ENCODE results near the gene SLC28A1.

Gene SLC28A1

DNA sequence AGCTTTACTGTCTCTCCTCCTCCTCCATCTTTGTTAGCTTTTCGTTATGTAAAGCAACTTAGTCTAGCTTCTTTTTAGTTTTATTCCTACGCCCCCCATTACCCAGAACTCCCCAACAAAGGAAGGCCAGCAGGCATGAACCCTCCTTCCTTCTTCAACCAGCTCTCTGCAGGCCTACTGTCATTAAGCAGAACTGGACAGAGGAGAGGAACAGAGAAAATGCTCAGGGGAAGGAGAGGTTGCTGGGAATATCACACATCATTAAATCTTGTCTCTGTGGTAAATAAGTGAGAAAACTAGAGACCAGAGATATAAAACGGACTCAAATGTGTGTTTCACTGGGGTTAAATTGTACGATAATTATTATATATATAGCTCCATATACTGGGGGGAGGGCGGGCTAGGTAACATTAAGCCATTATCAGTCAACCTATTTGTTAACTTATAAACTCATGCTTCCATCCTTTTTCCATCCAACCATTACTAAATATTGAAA is 19.3 kb upstream of the SLC28A1 start:
- TF ChIP-seq, protein P1, sequence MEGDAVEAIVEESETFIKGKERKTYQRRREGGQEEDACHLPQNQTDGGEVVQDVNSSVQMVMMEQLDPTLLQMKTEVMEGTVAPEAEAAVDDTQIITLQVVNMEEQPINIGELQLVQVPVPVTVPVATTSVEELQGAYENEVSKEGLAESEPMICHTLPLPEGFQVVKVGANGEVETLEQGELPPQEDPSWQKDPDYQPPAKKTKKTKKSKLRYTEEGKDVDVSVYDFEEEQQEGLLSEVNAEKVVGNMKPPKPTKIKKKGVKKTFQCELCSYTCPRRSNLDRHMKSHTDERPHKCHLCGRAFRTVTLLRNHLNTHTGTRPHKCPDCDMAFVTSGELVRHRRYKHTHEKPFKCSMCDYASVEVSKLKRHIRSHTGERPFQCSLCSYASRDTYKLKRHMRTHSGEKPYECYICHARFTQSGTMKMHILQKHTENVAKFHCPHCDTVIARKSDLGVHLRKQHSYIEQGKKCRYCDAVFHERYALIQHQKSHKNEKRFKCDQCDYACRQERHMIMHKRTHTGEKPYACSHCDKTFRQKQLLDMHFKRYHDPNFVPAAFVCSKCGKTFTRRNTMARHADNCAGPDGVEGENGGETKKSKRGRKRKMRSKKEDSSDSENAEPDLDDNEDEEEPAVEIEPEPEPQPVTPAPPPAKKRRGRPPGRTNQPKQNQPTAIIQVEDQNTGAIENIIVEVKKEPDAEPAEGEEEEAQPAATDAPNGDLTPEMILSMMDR (IDR thresholded peaks at IDR 0.05; ENCODE audit: extremely low read depth, insufficient read depth, missing control alignments): no peak
- no peak for DNase-seq (ENCODE audit: low spot score)
- in situ Hi-C loops (cut with MboI; ENCODE audit: low pct_unique_long_range_greater_than_20kb, low sequenced_read_pairs, unreplicated experiment): no loop called here

DNA sequence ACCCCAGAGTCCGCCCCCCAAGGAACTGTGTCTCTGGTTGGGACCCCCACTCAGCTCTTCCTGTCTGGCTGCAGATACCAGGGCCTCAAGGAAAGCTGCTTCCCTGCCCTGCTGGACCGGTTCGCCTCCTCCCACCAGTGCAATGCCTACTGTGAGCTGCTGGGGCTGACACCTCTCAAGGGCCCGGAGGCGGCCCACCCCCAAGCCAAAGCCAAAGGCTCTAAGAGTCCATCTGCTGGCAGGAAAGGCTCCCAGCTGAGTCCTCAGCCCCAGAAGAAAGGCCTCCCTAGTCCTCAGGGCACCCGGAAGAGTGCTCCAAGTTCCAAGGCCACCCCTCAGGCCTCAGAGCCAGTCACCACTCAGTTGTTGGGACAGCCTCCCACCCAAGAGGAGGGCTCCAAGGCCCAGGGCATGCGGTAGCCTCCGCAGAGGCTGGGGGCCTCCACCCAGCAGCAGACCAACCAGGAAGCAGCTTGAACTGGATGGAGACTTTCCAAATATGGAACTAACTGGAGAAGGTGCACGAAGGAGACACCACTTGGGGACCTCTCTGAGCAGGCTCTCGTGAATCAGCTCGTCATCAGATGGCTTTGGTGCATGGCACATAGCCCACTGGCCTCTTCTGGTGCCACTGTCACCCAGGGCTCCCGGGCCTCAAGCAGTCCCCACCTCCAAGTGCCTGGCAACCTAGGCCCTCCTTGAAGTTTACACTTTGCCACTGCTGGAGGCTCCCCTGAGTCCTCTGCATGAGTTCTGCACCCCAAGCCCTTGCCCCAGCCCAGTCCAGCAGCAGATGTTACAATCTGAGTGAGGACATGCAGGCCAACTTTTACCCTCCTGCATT is 16.2 kb upstream of the SLC28A1 start:
- no peak for DNase-seq (ENCODE audit: low spot score)
- TF ChIP-seq, protein P1 (IDR thresholded peaks at IDR 0.05; ENCODE audit: extremely low read depth, insufficient read depth, missing control alignments): no peak
- in situ Hi-C loops (cut with MboI; ENCODE audit: low pct_unique_long_range_greater_than_20kb, low sequenced_read_pairs, unreplicated experiment): no loop called here

DNA sequence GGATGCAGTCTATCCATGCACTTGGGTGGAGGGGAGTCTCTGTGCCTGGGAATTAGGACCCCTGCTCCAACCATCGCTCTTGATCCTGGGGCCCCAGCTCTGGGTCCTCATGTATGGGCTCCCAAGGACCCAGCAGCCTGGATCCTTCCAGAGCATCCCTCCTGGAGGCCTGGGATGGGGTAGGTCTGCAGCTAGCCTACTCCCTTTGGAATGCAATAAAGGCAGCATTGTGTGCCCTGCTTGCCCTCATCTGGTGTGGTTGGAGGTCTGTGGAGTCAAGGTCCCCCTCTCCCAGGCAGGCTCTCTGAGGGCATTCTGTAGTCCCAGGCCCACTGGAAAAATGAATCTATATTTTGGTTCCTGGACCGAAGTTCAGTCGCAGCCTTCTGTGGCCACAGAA is 15.0 kb upstream of the SLC28A1 start:
- in situ Hi-C loops (cut with MboI; ENCODE audit: low pct_unique_long_range_greater_than_20kb, low sequenced_read_pairs, unreplicated experiment): no loop called here
- TF ChIP-seq, protein P1 (IDR thresholded peaks at IDR 0.05; ENCODE audit: extremely low read depth, insufficient read depth, missing control alignments): no peak
- no peak for DNase-seq (ENCODE audit: low spot score)

DNA sequence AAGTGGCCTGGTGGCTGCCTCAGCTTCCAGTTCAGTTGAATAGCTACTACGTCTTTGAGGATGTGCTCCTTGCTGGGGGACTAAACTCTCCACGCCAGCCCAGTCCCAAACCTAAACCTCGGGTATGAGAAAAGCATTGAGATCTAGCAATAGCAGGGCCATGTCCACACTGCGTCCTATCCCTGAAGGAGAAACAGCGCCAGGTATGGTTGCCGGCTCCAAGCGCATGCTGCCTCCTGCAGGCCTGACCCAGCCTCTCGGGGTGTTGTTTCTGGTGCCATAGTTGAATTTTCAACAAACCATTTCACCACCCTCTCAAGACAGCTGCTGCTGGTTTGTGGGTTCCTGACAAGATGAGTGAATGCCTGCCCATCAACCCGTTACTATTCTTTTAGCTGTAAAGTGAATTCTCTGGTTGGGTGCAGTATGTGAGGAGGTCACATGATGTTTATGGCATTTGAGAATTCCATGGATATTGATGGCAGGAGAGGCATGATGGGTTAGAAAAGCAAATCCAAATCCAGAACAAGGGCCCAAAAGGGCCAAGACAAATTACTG is 13.0 kb upstream of the SLC28A1 start:
- no peak for DNase-seq (ENCODE audit: low spot score)
- in situ Hi-C loops (cut with MboI; ENCODE audit: low pct_unique_long_range_greater_than_20kb, low sequenced_read_pairs, unreplicated experiment): no loop called here
- TF ChIP-seq, protein P1 (IDR thresholded peaks at IDR 0.05; ENCODE audit: extremely low read depth, insufficient read depth, missing control alignments): no peak

DNA sequence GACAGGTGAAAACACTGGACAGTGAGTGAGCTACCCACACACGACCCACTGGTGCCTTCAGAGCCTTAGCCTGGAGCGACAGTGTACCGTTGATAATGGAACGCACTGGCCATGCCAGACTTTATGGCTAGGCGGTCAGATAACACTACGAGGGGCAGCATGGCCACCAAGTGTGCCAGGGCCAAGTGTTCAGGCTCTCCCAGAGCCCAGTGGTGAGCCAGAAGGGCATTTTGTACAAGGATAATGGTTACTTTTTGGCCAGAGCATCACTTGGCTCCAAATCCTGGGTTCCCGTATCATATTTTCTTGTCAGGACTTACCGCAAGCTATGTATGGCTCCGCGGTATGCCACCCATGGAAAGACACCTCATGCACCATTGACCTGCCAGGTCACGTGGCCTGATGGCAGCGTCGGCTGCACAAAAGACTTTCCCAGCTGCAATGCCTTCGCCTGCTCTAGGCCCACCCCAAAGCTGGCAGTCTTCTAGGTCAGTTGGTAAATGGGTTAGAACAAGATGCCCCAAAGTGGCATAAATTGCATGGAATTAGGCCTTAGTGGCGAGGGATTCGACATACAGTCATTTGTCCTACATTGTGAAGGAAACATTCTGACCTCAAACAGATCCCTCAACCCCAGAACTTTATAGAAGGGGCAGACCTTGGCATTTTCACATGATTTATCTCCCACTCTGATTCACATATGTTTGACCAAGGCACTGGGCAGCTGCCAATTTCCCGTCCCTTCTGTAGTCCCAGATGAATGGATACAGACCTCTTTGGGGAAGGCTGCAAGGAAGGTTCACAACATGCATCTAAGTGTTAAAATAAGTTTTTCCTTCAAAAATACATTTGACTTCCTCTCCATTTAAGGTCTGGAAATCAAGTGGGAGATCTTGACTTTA is 12.2 kb upstream of the SLC28A1 start:
- DNase-seq (ENCODE audit: low spot score): no peak
- in situ Hi-C loops (cut with MboI; ENCODE audit: low pct_unique_long_range_greater_than_20kb, low sequenced_read_pairs, unreplicated experiment): no loop called here
- TF ChIP-seq, protein P1 (IDR thresholded peaks at IDR 0.05; ENCODE audit: extremely low read depth, insufficient read depth, missing control alignments): no peak

DNA sequence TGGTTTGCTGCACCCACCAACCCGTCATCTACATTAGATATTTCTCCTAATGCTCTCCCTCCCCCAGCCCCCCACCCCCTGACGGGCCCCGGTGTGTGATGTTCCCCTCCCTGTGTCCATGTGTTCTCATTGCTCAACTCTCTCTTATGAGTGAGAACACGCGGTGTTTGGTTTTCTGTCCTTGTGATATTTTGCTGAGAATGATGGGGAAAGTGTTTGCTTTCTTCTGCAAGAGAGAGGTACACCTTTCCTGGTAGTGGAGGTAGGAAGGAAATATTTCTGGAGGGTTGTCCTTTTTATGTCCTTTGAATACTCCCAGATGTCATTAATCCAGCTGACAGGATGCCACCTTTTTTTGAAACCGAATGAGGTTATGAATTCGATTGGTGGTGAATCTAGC is 10.5 kb upstream of the SLC28A1 start:
- TF ChIP-seq, protein P1 (IDR thresholded peaks at IDR 0.05; ENCODE audit: extremely low read depth, insufficient read depth, missing control alignments): no peak
- in situ Hi-C loops (cut with MboI; ENCODE audit: low pct_unique_long_range_greater_than_20kb, low sequenced_read_pairs, unreplicated experiment): no loop called here
- DNase-seq (ENCODE audit: low spot score): no peak
